OCI-LY7 (cell line): ENCODE data around the gene CFAP61.

Experiments used
- CTCF ChIP-seq: fragments of 200-600 bp; sonication (generic); conservative IDR thresholded peaks from 2 replicates; pipeline ENCODE4 v1.5.1; 2014; ENCODE audit warnings: mild to moderate bottlenecking, antibody characterized with exemption, low read length, moderate library complexity, mixed read lengths
- EZH2phosphoT487 ChIP-seq: fragments of 200-600 bp; sonication (generic); IDR thresholded peaks from 2 replicates; pipeline ENCODE4 v1.6.1; 2018; ENCODE audit warnings: low read depth, borderline replicate concordance, mild to moderate bottlenecking, mixed run types, antibody characterized with exemption, low read length, moderate library complexity, mixed read lengths

DNA sequence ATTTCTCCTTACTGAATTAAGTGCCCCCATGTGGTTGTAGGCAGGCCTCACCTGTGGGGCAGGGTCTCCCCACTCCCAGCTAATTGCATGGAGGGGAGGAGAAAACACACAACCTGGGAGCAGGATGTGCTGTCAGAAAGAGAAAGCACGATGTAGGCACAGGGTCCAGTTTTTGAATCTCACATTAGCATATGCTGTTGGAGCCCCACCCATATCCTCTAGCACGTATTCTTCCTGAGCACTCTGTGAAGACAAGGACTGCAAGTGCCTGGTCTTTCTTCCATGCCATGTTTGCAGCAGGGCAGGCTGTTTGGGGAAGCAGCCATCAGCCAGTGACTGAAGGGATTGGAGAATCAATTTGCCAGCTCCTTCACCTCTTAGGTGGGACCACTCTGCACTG lies 108.2 kb downstream of the CFAP61 start:
- TF ChIP-seq EZH2phosphoT487 (no peak), CTCF (no peak)
